Measurements from ENCODE around the gene CDKAL1. TPM values are rescaled to one million over a fixed set of nuclear protein-coding genes. Genes with fewer than 3 reads are reported as not detected.

CDKAL1 gene
- total RNA-seq, 1 donor from 2014 or later, result 12.2 TPM

DNA sequence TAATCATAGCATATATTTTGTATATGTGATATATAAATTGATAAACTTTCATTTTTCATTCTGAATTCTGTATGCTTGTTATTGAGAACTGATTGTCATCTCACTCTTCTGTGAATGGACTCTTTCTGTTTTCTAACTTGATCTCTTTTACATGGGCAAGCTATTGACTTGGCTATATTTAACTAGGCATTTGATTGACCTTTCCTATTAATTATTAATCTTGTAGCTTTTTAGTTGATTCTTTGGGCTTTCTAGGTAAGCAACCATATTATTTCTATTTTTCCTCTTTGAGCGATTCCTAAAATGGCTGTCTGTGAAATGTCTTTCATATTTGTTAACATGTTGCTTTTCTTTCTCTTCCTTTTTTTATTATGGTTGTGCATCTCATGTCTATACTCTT is 347.1 kb downstream of the CDKAL1 start:
- no peak for DNase-seq (ENCODE audit: low read depth)
- TF ChIP-seq, protein P1, sequence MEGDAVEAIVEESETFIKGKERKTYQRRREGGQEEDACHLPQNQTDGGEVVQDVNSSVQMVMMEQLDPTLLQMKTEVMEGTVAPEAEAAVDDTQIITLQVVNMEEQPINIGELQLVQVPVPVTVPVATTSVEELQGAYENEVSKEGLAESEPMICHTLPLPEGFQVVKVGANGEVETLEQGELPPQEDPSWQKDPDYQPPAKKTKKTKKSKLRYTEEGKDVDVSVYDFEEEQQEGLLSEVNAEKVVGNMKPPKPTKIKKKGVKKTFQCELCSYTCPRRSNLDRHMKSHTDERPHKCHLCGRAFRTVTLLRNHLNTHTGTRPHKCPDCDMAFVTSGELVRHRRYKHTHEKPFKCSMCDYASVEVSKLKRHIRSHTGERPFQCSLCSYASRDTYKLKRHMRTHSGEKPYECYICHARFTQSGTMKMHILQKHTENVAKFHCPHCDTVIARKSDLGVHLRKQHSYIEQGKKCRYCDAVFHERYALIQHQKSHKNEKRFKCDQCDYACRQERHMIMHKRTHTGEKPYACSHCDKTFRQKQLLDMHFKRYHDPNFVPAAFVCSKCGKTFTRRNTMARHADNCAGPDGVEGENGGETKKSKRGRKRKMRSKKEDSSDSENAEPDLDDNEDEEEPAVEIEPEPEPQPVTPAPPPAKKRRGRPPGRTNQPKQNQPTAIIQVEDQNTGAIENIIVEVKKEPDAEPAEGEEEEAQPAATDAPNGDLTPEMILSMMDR (conservative IDR thresholded peaks at IDR 0.05; ENCODE audit: low read depth, low read length), result no peak
- no peak overlapping the region for H3K4me3 ChIP-seq (ENCODE audit: low read depth, low read length)

DNA sequence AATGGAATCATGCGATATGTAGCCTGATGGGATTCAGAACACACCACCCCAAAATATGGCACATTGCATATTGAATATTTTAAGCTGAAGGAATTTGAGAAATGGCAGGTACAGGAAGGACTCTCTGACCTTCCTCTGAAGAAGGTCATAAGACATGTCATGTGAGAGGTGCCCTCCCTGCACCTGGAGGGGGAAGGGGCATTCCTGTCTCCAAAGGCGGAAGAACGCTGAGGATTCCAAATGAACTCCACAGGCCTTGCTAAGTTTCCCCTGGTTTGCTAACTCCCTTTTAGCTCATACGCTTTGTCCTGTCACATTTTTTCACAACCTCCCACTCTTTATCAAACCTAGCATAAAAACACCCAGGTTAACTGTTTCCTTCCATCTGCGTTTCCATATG is 347.8 kb downstream of the CDKAL1 start:
- TF ChIP-seq, protein P1 (conservative IDR thresholded peaks at IDR 0.05; ENCODE audit: low read depth, low read length), result no peak
- no peak overlapping the region for H3K4me3 ChIP-seq (ENCODE audit: low read depth, low read length)
- DNase-seq (ENCODE audit: low read depth), result no peak

DNA sequence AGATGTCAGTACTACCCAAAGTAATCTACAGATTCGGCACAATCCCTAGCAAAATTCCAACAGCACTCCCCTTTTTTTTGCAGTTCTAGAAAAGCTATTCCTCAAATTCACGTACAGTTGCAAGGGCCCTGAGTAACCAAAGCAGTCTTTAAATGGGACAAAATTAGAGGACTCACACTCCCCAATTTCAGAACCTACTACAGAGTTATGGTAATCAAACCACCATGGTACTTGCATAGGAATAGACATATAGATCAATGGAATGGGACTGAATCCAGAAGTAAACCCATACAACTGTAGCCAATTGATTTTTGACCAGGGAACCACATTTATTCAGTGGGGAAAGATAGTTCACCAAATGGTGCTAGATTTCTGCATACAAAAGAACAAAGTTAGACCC is 350.8 kb downstream of the CDKAL1 start:
- TF ChIP-seq, protein P1 (conservative IDR thresholded peaks at IDR 0.05; ENCODE audit: low read depth, low read length), result no peak
- DNase-seq (ENCODE audit: low read depth), result no peak
- H3K4me3 ChIP-seq (ENCODE audit: low read depth, low read length), result no peak overlapping the region

DNA sequence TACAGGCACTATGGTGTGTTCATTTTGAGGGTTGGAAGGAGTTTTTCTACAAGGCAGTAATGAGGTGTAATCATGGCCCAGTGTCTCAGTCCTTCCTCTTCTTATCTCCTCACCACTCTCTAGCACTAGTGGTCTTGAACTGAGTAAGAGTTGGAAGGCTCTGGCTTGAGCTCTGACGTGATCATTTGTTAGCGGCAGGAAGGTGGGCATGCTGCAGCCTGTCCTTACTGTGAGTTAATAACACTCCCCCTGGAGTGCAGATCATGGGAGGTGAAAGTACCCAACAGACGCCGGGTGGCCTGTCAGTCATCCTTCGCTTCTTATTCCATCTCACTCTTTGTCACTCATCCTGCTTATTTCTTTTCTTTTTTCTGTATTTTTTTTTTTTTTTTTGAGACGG is 356.9 kb downstream of the CDKAL1 start:
- DNase-seq (ENCODE audit: low read depth), result no peak
- TF ChIP-seq, protein P1 (conservative IDR thresholded peaks at IDR 0.05; ENCODE audit: low read depth, low read length), result no peak
- H3K4me3 ChIP-seq (ENCODE audit: low read depth, low read length), result no peak overlapping the region

DNA sequence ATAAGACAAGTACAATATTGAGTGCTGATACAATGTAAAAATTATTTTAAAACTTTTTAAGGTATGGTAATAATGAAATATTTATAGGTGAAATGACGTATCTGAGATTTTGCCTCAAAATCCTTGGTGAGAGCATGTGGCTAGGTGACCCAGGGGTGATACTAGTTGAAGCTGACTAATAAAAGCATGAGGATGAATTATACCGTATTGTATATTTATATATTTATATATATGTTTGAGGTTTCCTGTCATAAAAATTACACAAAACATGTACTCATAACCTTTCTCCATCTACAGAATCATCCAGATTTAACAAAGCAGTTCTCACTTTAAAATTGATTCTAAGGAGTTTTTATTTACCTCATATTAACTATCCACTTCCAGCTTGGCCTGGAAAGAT is 358.1 kb downstream of the CDKAL1 start:
- H3K4me3 ChIP-seq (ENCODE audit: low read depth, low read length), result no peak overlapping the region
- TF ChIP-seq, protein P1 (conservative IDR thresholded peaks at IDR 0.05; ENCODE audit: low read depth, low read length), result no peak
- no peak for DNase-seq (ENCODE audit: low read depth)

DNA sequence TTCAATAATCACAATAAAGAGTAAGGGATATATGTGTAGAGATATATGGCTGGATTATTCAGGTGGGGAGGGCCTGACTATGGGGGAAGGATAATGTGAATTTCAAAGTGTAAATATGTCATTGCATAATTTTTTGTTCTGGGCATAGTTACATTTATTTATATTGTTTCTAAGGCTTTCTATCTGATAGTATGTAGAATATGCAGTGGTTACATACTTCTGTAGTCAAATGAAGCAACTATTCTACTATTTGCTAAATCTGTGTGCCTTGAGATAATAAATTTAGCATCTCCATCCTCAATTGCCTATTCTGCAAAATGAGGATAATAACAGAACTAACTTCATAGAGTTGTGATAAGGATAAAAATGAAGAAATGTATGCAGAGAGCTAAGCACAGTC is 359.2 kb downstream of the CDKAL1 start:
- DNase-seq (ENCODE audit: low read depth), result no peak
- H3K4me3 ChIP-seq (ENCODE audit: low read depth, low read length), result no peak overlapping the region
- TF ChIP-seq, protein P1 (conservative IDR thresholded peaks at IDR 0.05; ENCODE audit: low read depth, low read length), result no peak

DNA sequence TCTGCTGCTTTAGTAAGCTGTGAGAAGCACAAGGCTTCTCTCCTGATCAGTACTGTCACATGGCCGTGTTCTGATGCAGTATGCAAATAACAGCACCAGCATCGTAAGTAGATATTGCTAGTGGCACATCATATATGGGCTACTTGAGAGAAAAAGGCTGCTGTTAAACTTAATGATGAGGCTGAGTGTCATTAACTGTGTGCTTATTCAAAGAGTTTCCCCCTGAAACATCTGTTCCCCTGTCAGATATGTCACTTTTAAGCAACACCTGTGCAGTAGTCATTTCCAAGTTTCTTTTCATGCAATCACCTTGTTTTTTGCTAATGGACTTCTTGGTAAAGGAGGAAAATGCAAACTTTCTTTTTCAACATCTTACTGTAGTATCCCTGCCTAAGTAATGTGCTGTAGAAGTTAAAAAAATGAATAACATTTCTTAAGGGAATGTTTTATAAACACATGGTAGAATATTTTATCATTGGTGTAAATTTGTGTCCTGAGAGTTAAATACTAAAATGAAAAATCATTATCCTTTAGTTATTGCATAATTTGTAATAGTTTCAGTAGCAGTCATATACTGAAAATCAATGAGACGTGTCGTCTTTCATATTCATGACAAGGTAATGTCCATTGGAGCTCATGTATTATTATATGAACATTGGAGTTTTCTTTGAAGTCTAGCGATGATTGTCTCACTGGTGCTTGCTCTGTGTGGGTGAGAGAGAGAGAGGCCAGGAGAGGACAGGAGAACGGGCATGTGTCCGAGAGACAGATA is 366.3 kb downstream of the CDKAL1 start:
- TF ChIP-seq, protein P1 (conservative IDR thresholded peaks at IDR 0.05; ENCODE audit: low read depth, low read length), result no peak

More for the DNA sequence above, 366.3 kb downstream of the CDKAL1 start:
- H3K4me3 ChIP-seq (ENCODE audit: low read depth, low read length), result no peak overlapping the region
- DNase-seq (ENCODE audit: low read depth), result no peak

Data from epithelial cell of proximal tubule (primary cell).